Esophagus squamous epithelium (tissue), 4 donors: Measurements from ENCODE around the gene EFHC1.

Source experiments
- CTCF ChIP-seq, 6 experiments: fragments of 450-650 bp in 4 of 6; fragments of 200-600 bp in 2 of 6; sonication (generic) in 2 of 6; IDR thresholded peaks; one replicate each; pipeline ENCODE4 v1.5.1; 2016 to 2019; ENCODE audit warnings: antibody characterized with exemption in 6 of 6, mild to moderate bottlenecking in 4 of 6, moderate library complexity in 4 of 6
- POLR2A ChIP-seq, 4 donors: fragments of 450-650 bp; IDR thresholded peaks; one replicate each; pipeline ENCODE4 v1.6.1; 2017; ENCODE audit warnings: antibody characterized with exemption in 4 of 4, mild to moderate bottlenecking in 4 of 4, moderate library complexity in 3 of 4

DNA sequence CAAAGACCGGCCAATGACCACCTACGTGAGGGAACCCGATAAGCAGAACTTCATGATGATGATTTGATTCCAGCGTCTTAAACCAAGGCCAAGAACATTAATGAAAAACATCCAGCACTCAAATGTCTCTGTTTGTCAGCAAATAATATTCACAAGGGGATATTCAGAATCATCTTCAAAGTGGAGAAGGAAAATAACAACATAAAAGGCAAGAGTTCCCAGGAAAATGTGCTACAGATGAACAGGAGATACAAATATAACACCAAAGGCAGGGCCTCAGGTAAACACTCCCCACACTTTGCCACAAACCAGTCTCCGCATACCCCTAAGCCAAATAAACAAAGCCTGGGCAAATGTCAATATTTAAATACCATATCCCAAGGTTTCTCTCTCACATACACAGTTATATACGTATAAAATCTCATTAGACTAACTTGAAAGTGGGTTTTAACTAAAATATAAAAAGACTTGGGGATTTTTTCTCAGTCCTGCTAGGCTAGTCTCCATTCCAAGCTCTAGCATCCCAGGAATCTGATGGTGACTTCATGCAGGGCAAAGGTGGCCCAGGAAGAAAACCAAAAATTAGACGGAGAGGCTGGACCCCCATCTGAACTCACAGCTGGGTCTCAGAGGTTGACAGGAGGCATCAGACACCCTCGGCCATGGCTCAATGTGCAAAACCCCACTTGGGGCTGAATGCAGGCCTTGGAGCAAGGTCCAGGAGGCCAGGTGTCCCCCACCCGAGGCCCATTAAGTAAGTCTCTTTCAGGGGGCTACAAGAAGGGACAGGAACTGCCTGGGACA is 124.7 kb downstream of the EFHC1 start:
- no peak for TF ChIP-seq CTCF (IDR thresholded peaks at IDR 0.05)
- TF ChIP-seq POLR2A (IDR thresholded peaks at IDR 0.05): no peak
